Measurements from ENCODE around the gene NEO1.

Gene NEO1

DNA sequence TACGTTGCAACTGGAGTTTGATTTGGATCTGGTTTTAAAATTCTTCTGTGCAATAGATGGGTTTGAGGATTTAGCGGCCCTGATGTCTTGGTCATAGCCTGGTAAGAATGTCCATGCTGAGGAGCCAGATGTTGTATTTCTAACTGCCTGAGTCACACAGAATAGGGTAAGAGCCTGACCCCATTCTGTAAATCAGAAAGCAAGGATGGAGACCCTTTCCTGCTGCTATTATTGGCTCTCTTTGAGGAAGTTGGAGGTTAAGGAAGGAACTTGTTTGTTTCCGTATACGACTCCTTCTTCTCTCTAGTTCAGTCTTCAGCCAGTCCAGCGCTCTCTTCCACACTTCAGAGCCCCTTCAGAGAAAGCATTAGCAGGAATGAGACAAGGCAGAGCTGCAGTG lies 251.4 kb downstream of the NEO1 start:
- DNase-seq (ENCODE audit: low read depth, low spot score): no peak

DNA sequence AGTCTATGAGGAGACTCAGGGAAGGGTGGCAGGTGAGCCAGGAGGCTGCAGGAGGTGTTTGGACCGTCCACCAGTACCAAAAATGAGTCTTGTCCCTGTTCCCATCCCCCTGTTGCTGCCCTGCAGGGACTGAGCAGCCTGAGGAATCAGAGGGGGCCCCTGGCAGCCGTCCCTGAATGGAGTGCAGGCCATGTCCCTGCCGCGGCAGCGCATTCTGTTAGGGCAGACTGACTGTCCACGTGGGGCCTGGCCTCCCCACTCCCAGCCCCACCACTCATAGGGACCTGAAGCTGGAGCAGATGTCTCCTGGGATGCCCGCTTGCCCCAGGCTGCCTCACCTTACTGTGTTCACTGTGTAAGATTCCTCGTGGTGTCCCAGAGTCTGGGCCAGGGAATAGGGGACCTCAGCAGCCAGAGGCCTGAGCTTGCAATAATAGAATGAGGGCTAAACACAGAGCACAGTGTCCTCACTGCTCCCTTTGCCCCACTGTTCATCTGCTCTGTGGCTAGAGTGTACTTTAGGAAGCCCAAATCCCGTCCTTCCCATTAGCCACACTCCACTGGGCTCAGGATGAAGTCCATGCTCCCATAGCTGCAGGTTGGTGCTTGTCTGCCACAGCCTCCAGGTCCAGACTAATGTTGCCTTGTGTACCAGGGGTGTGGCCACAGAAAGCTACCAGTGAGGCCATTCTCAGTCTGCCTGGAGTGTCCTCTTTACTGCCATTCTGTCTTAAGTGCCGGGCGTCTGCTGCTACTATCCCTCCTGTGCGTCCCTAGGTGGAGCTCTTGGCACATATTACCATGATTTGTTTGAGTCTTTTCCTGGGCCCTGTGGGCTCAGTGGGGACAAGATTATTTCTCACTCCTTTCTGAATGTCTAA lies 253.3 kb downstream of the NEO1 start:
- peak; percentile 79 for DNase-seq (ENCODE audit: low read depth, low spot score)

DNA sequence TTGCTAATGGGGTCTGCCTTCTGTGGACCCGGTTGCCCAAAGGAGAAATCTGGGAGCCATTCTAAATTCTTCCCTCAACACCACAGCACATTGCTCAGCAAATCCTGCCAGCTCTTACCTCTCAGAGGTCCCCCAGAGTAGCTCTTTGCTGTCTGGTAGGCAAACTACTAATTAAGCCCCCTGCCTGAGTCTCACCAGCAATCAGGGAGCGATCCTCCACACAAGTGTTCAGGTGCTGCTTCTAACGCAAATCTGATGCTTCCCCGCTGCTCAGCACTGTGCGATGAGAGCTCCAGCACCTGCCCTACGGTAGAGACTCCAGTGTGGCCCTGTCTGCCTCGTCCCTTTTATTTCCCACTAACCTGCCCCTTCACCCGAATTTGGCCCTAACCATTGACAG lies 256.0 kb downstream of the NEO1 start:
- DNase-seq (ENCODE audit: low read depth, low spot score): no peak

DNA sequence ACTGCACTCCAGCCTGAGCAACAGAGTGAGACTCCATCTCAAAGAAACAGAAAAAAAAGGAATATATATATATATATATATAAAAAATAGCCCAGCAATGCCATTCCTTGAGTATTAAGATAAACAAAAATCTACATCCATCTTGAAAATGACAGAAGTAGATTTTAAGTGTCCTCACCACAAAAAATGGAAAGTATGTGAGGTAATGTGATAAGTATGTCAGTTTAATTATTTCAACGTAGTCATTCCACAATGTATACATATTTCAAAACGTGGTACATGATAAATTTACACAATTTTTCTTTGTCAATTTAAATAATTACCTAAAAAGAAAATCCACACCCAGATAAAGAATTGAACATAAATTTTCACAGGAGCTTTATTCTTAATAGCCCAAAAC lies 261.6 kb downstream of the NEO1 start:
- DNase-seq (ENCODE audit: low read depth, low spot score): no peak

DNA sequence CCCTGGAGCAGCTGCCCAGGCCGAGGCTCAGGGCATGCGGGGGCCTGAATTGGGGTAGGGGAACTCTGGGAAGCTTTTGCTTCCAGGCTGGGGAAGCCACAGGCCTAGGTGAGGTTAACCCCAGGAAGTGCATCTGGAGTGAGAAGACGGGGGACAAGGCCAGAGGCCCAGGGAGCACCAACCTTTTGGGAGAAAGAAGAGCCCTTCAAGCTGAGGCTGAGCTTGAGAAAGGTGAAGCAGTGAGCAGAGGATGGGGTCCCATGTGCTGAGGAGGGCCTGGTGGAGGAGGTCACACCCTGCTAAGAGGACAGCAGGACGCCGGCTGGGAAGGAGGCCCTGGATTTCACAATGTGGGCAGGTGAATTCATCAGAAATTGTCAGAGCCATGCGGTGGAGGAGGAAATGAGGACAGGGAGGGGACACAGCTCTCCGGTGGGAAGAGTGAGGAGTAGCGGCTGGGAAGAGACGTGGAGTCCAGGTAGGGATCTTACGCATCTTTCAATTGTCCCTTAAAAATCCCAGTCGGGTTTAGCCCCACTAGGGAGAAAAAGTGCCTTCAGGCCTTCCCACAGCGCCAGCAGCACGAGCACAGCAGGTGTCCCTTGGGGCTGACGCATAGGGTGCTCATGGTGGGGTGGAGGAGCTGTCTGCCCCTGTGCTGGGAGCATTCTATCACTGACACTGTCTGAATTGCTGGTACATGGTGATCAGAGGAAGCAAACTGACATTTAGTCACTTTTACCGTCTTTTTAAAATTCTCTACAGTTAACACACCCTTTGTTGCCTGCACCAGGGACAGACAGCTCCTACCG lies 265.6 kb downstream of the NEO1 start:
- DNase-seq (ENCODE audit: low read depth, low spot score): no peak

DNA sequence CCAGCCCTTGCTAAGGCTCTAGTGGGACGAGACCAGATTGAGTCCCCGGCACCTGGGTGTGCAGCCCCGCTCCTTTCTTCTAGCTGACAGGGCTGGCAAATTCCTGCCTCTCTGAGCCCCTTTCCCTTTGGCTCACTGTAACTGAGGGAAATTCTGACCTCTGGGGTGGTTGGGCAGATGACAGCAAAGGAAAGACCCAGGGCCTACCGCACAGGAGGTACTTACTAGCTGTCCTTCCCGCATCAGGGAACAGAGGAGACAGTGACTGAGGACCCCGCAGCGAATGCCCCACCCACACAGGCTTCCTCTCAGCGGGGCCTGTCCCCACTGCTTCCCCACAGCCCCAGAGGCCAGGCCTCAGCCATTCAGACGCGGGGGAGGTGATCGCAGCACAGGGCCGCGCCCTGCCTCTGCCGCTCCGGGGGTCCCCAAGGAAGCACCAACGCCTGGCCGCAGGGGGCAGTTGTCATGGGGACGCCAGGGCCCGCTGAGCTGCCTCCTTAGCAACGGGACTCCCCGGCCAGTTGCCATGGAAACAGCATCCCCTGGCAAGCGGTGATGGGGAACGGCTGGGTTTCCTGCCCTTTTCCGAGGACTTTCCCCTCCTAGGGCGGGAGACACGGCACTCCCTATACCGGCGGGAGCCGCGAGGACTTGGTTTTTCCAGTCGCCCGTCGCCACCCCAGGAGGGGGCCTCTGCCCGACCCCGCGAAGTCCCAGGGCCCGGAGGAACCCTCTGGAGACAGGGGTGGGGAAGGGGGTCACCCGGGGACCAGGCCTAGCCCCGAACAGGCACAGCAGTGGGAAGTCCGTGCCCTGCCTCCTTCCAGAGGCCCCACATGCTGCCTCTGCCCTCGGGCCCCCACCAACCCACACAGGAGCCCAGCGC lies 266.4 kb downstream of the NEO1 start:
- peak; percentile 42 for DNase-seq (ENCODE audit: low read depth, low spot score)

DNA sequence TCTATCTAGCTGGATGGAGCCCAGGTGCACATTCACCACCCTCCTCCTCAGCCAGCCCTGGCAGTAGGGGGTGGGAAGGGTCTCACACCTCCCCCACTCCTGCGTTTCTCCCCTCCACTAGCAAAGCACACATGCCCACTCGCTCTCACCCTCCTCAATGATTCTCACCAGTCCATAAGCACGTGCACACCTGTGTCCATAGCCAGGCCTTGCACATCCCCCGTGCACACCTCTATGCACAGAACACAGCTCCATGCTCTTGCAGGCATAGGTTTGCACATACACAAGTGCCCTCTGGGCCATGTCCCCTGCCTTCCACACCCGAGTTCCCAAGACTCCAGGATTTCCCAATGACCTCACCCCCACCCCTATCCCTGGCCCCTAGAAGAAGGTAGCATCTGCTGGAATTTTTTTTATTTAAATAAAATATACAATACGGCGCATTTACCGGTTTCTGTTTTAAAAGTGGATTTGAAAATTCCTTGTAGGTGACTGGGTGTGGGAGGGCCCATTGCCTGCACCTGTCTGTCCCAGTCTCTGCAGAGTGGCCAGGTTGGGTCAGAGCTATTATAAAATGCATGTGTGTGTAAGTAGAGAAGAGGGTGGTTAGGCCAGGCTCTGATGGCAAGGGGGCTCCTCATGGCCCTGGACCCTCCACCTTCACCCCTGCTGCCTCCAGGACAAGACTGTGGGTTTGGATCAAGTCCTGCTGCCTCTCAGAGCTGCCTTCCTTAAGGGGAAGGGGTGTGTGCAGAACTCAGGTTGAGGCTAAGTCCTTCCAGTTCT lies 267.4 kb downstream of the NEO1 start:
- no peak for DNase-seq (ENCODE audit: low read depth, low spot score)

DNA sequence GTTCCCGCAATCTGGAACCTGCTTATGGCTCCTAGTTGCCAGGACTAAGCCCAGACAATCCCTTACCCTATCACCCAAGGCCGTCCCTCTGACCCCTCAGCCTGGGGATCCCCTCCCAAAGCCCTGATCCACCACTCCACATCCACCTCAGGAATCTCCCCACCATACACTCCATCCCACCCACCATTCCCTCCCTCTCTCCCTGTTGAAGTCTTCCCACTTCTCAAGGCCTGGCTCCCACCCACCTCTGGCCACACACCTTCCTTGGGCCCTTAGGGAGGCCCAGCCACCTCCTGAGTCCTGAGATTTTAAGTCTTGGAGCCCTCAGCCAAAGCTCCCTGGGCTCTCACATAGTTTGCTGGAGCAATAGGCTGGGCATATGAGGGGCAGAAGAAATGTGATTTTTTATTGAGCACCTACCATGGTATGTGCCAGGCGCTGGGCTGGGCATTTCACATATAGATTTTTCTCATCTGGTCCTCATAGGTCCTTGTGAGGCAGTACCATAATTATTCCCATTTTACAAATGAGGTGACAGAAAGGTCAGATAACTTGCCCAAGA lies 268.4 kb downstream of the NEO1 start:
- no peak for DNase-seq (ENCODE audit: low read depth, low spot score)

DNA sequence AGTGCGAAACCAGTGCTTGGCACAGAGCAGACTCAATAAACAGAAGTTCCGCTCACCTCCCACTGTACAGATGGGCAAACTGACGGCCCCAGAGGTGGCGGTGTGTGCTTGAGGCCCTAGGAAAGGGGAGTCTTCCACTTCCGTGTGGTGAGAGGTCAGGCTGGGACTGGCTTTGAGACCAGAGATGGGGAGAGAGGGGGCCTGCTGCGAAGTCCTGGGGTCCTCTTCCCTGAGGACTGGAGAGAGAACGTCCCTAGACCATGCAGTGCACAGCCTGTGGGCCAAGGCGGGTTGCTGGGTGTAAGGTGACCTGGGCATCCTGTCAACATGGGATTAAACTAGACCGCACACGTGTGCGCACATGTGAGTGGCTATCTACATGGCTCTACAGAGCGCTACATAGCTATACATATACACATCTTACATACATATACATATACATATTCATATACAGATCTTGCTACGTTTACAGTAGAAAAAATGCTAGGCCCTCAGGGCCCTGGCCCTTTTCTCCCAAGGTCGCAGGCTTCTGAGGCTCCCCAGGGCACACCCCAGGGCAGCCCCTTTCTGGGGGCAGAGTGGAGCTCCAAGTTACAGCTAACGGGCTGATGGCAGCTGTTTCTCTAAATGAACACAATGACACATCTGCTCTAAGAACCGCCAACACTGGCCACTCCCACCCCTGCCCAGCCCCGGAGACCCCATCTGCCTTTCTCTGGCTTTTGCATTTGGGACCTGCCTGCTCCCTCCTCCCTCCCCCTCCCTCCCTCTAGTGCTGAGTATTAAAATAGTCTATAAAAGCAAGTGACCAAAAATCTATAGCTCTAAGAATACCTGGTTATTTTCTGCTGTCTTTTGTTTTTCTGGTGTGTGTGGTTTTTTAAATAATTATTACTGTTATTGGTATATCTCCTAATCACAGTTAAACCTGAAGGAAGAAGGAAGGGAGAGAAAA lies 269.5 kb downstream of the NEO1 start:
- no peak for DNase-seq (ENCODE audit: low read depth, low spot score)

DNA sequence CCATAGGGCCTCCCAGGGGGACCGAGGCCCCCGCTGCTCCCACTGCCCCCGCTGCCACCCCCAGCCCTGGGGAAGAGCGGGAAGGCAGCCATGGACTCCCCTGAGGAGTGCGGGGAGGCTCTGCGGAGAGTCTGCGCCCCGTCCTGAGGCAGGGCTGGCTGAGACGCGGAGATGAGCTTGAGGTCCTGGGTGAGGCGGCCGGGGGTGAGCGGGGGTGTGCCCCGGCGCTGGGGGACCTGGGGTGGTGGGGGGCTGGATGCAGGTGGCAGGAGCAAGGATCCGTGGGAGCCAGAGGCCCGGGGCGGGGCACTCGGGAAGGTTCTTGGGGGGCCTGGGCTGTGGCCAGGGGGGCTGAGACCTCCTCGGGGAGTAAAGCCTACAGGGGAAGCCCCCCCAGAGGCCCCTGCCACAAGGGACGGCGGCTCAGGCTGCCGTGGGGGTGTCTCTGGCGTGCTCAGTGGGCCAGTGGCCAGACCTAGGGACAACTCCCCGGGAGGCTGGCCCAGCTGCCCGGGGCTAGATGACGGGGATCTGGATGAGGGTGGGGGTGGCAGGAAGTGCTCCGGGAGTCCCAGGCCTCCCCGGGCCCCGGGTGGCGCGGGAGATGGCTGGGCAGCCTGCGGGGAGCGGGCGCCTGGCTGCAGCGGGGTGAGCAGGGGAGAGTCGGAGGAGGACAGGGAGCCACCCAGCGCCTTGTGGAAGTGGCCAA lies 270.6 kb downstream of the NEO1 start:
- no peak for DNase-seq (ENCODE audit: low read depth, low spot score)

DNA sequence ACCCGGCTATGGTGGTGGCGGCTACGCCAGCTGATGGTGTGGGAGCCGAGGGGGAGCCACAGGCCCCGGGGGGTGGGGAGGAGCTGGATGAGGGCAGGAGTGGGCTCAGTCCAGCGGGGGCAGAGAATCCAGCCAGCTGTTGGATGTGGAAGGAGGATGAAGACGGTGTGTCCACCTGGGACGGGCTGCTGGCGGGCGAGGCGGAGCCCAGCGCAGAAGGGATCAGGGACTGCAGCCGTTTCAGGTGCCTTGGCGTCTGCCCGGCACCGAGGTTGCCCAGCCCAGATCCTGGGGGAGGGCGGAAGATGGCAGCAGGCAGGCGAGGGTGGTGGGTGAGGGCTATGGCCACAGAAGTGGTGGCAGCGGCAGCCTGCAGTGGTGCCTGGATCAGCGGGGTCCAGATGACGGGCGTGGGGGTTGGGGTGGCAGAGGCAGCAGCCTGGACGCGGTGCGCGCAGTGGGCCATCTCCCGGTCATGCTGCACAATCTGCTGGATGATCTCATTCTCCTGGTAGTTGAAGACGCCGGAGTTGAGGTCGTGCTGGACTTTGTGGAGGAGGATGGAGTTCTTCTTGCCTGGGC lies 271.2 kb downstream of the NEO1 start:
- DNase-seq (ENCODE audit: low read depth, low spot score): no peak

DNA sequence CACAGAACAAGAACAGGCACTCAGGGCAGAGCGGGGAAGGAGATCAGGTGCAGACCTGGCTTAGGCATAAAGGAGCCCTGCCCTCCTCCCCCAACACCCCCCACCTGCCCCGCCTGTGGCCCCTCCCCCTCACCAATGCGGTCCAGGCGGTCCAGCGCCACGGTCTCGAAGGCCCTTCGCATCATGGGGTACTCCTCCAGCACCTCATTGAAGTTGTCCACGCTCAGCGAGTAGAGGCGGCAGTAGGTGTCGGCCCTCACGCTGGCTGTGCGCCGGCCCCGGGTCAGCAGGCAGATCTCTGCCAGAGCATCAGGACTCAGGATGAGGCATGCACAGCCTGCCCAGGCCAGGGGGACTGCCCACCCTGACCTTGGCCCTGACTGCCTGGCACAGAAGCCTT lies 271.7 kb downstream of the NEO1 start:
- DNase-seq (ENCODE audit: low read depth, low spot score): no peak

DNA sequence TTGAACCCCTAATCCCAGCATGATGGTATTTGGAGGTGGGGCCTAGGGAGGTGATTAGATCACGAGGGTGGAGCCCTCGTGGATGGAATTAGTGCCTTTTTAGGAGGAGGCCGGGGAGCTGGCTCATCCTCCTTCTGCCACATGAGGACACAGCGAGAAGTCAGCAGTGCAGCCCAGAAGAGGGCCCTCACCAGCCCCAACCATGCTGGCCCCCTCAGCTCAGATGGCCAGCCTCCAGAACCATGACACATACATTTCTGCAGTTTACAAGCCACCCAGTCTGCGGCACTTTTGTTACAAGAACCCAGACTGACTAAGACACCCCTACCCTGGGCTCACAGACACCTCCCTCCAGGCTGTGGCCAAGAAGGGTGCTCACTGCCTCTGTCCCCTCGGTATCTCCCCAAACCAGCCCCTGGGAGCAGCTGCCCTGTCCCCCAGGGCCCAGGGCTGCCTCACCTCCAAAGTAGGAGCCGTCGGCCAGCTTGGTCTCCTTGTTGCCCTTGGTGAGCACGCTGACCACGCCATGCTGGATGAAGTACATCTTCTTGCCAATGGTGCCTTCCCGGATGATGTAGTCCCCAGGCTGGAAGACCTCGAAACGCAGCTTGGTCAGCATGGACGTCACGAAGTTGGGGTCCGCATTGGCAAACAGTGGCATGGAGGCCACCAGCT lies 272.4 kb downstream of the NEO1 start:
- no peak for DNase-seq (ENCODE audit: low read depth, low spot score)

DNA sequence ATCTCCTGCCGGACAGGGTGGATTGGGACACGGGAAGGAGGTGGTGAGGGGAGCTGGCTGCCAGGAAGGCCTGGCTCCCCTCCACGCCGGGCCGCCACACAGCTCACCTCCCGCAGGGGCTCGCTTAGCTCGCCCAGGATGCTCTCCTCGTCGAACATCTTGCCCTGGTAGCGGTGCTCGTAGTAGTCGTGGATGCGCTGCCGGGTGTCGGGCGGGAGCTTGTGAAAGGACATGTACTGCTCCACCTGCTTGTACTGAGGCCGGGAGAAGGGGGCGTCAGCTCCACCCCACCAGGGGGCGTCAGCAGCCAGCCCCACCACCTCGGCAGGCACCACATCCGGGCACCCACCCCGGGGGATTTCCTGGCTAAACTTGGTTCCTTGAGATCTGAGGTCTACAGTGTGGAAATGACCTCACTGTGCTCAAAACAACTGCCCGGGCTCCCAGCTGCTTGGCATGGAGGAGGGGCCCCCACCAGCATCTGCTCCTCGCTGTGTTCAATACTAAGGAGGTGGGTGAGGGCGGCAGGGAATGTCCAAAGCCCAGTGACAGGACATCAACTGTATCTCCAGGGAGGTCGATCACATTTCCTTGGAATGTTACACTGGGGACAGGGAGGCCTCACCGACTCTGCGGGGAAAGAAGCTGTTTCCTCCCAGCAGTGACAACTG lies 273.1 kb downstream of the NEO1 start:
- no peak for DNase-seq (ENCODE audit: low read depth, low spot score)

DNA sequence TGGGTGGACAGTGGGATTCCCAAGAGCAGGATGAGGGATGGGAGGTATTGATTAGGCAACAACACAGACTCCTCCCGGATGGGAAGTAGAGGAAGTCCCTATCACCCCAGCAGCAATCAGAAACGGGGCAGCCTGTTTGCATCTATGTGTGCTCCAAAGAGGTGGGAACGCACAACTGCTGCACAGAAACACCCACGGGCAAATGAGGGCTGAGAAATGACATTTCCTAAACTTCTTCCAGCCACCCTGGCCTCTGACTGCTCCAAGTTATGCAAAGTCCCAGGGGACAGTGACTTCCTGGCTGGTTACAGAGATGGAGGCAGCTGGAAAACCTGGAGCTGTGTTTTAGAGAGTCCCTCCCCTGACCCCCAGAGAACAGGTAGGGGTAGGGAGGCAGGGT lies 273.9 kb downstream of the NEO1 start:
- DNase-seq (ENCODE audit: low read depth, low spot score): no peak

DNA sequence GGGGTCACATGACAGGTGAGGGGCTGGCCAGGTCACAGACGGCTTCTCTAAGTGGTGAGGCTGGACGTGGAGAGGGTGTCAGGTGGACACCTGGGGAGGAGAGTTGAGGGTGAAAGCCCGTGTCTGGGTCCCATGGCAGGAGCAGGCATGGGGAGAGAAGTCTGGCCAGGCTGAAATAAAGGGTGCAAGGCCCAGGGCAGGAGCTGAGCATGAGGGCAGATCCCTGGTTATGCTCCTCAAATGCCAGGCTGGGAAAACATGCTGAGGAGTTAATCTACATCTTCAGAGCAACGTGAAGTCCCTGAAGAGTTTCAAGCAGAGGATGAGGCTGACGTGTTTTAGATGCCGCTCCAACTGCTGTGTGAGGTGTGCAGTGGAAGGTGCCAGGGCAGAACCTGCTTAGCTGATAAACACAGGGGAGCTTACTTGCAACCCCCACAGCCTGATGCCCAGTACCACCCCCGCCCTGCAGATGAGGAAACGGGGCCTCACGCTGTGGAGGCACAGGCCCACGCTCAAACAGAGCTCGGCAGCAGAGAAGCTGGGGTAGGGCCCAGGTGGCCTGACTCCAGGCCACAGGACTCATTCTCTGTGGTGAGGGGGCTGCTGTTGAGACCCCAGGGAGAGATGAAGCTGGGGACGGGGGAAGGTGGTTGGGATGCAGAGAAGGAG lies 276.0 kb downstream of the NEO1 start:
- DNase-seq (ENCODE audit: low read depth, low spot score): no peak

DNA sequence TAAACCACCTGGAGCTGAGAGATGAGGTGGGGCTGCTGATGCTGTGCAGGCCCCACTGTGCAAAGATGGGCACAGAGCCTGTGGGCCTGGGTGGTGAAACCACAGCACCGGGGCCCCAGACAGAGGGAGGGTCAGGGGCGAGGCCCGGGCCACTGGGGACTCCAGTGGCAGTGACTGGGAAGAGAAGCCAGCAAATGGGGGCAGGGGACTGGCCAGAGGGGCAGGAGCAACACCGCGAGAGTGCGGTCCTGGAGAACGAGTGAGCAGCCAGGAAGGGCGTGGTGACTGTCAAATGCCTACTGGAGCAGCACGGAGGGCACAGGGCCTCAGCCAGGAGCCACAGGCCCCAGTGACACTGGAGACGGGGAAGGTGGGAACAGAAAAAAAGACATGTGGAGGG lies 276.7 kb downstream of the NEO1 start:
- no peak for DNase-seq (ENCODE audit: low read depth, low spot score)
